K562 (cell line): ENCODE results near the gene IFNG-AS1. TPM values are rescaled to one million over a fixed set of nuclear protein-coding genes. Genes with fewer than 3 reads are reported as not detected.

Experiments
- ATAC-seq: fragments of 200-7000 bp; cut with Tn5 transposase; 3 replicates; pipeline ENCODE4 v1.9.1; 2020; ENCODE audit warnings: moderate library complexity
- BruUV-seq: library from RNA; stranded (reverse); fragments of 400-500 nt; replicated peaks from 2 replicates; lab custom pipeline; 2021; lab: Mats Ljungman, UMichigan
- CTCF ChIA-PET: fragments of 300-600 bp; formaldehyde crosslinking; extraction: SDS; loops from one replicate; lab custom pipeline; 2021; ENCODE audit warnings: low intra/inter-chr PET ratio; lab: Yijun Ruan, JAX
- POLR2A ChIA-PET: fragments of 300-600, 350-650 bp; sonication (Branson Sonifier 250); formaldehyde crosslinking; extraction: SDS; loops from one replicate; lab custom pipeline; 2021; ENCODE audit warnings: antibody characterized with exemption, inconsistent platforms; lab: Yijun Ruan, JAX
- DNase-seq, 4 experiments: peaks; one replicate each; pipeline versions ENCODE4 v3.0.0 to v3.0.0-alpha.2; 2011 to 2018; ENCODE audit warnings: low spot score in 3 of 4, mixed read lengths in 3 of 4; ENCODE audit errors: extremely low read depth in 1 of 4
- FAIRE-seq: peaks from 2 replicates; lab custom pipeline; 2011; peaks lifted over from hg19 to GRCh38; lab: Jason Lieb, UNC
- H2AFZ ChIP-seq: 2 replicates; pipeline ENCODE4 v1.6.0; 2011; ENCODE audit warnings: low read depth, low read length, control low read depth, inconsistent platforms
- H3K27ac ChIP-seq: fragments of 200-600 bp; 3 replicates; pipeline ENCODE4 v1.8.0; 2011; ENCODE audit warnings: low read depth, mild to moderate bottlenecking, control low read depth, inconsistent platforms, low read length, moderate library complexity, mixed read lengths; ENCODE audit errors: extremely low read depth
- H3K27me3 ChIP-seq, 2 experiments: fragments of 300-600 bp in 1 of 2; 2 replicates in 1 of 2; 3 replicates in 1 of 2; pipeline versions ENCODE4 v1.6.0 to v1.8.0; 2011; ENCODE audit warnings: inconsistent platforms in 2 of 2, low read length in 2 of 2, mild to moderate bottlenecking in 1 of 2, mixed read lengths in 1 of 2, moderate library complexity in 1 of 2; ENCODE audit not compliant: control insufficient read depth in 2 of 2, insufficient read depth in 2 of 2
- H3K36me3 ChIP-seq: fragments of 300-600 bp; 3 replicates; pipeline ENCODE4 v1.8.0; 2011; ENCODE audit warnings: mild to moderate bottlenecking, low read length, inconsistent platforms; ENCODE audit not compliant: control insufficient read depth, insufficient read depth
- H3K4me1 ChIP-seq, 2 experiments: fragments of 200-600 bp in 1 of 2; replicated peaks in 1 of 2; 2 replicates in 1 of 2; 3 replicates in 1 of 2; pipeline versions ENCODE4 v1.5.1 to v1.8.0; 2011; ENCODE audit warnings: inconsistent platforms in 2 of 2, low read length in 2 of 2, mild to moderate bottlenecking in 1 of 2, mixed read lengths in 1 of 2, moderate library complexity in 1 of 2; ENCODE audit not compliant: control insufficient read depth in 2 of 2, insufficient read depth in 2 of 2
- H3K4me2 ChIP-seq: 2 replicates; pipeline ENCODE4 v1.6.1; 2011; ENCODE audit warnings: low read length, control low read depth, inconsistent platforms, mixed read lengths; ENCODE audit not compliant: insufficient read depth
- H3K4me3 ChIP-seq: fragments of 200-600 bp; sonication (generic), shearing (Covaris generic); 2 replicates; pipeline ENCODE4 v1.5.1; 2016; ENCODE audit warnings: control low read depth, inconsistent platforms
- H3K79me2 ChIP-seq: fragments of 200-600 bp; 3 replicates; pipeline ENCODE4 v1.8.0; 2011; ENCODE audit warnings: low read length, inconsistent platforms; ENCODE audit not compliant: control insufficient read depth, insufficient read depth
- H3K9ac ChIP-seq, 2 experiments: 2 replicates each; pipeline versions ENCODE4 v1.6.0 to v1.6.1; 2011; ENCODE audit warnings: low read depth in 2 of 2, low read length in 2 of 2, control low read depth in 1 of 2, inconsistent platforms in 1 of 2, mild to moderate bottlenecking in 1 of 2, mixed read lengths in 1 of 2; ENCODE audit not compliant: insufficient read depth in 1 of 2
- H3K9me1 ChIP-seq: one replicate; pipeline ENCODE4 v1.6.0; 2011; ENCODE audit warnings: inconsistent platforms, mild to moderate bottlenecking, low read length, moderate library complexity; ENCODE audit not compliant: control insufficient read depth, insufficient read depth
- H3K9me3 ChIP-seq: replicated peaks from 2 replicates; pipeline ENCODE4 v1.5.1; 2011; ENCODE audit warnings: low read depth, low read length, inconsistent platforms; ENCODE audit not compliant: control insufficient read depth, insufficient read depth
- H4K20me1 ChIP-seq: replicated peaks from 2 replicates; pipeline ENCODE4 v1.6.1; 2011; ENCODE audit warnings: low read length, inconsistent platforms, mixed read lengths; ENCODE audit not compliant: control insufficient read depth, insufficient read depth
- NUFIP1 ChIP-seq: fragments of 450-650 bp; IDR thresholded peaks from 2 replicates; pipeline ENCODE4 v1.6.1; 2018; ENCODE audit not compliant: partially characterized antibody
- RBM34 ChIP-seq: fragments of 200-400 bp; formaldehyde crosslinking; IDR thresholded peaks from 2 replicates; pipeline ENCODE4 v1.6.1; 2018; ENCODE audit warnings: low read length, borderline replicate concordance; ENCODE audit not compliant: insufficient read depth
- SMC3 ChIP-seq: conservative IDR thresholded peaks from 2 replicates; pipeline ENCODE4 v1.6.1; 2011; ENCODE audit warnings: low read depth, low read length, improper control_type of control experiment; ENCODE audit not compliant: insufficient read depth
- SREBF1 ChIP-seq: fragments of 150-350 bp; IDR thresholded peaks from 2 replicates; pipeline ENCODE4 v1.6.1; 2014; ENCODE audit warnings: antibody characterized with exemption, low read depth, low read length, borderline replicate concordance
- ZC3H4 ChIP-seq: sonication (generic); formaldehyde crosslinking; IDR thresholded peaks from 2 replicates; pipeline ENCODE4 v1.9.0; 2021; ENCODE audit warnings: missing genetic modification reagents, borderline replicate concordance
- ZFX ChIP-seq: sonication (generic); formaldehyde crosslinking; IDR thresholded peaks from 2 replicates; pipeline ENCODE4 v1.8.0; 2022; ENCODE audit warnings: mild to moderate bottlenecking, missing genetic modification reagents, moderate library complexity
- ZNF232 ChIP-seq: sonication (generic); formaldehyde crosslinking; IDR thresholded peaks from 2 replicates; pipeline ENCODE4 v1.8.0; 2022; ENCODE audit warnings: mild to moderate bottlenecking, missing genetic modification reagents
- in situ Hi-C: fragments of 300-500 bp; cut with MboI; formaldehyde crosslinking; loops from 4 replicates; pipeline ENCODE4 v1.15.0; 2018; ENCODE audit warnings: inconsistent platforms, mixed read lengths
- intact Hi-C: fragments of 100-400 bp; cut with micrococcal nuclease; formaldehyde crosslinking; loops from 2 replicates; pipeline ENCODE4 v1.14.2; 2022
- polyA plus RNA-seq, 8 experiments: library from polyadenylated mRNA; depleted of rRNA in 4 of 8; stranded (reverse) in 5 of 8; unstranded in 3 of 8; fragments of >200 nt; fragmentation: Nextera tagmentation in 2 of 8; fragmentation: Illumina TruSeq in 1 of 8; extraction: Ambion mirVana in 2 of 8; extraction: Trizol in 1 of 8; gene quantifications; 2 replicates each; pipeline versions ENCODE4 v1.2.1 to v1.2.3, GENCODE V29; 2011 to 2014; ENCODE audit warnings: inconsistent platforms in 1 of 8, missing spikeins in 1 of 8
- total RNA-seq, 7 experiments: library from RNA; depleted of rRNA in 6 of 7; stranded (reverse); fragments of >200 nt in 6 of 7; fragmentation: Illumina TruSeq in 2 of 7; extraction: Trizol in 2 of 7; gene quantifications; 2 replicates each; pipeline versions ENCODE4 v1.2.1 to v1.2.3, GENCODE V29; 2011 to 2021; ENCODE audit warnings: low replicate concordance in 1 of 7

IFNG-AS1 gene
- total and polyA plus RNA-seq, 9 of the 15 experiments (the other 6 are each of a cell fraction or from before 2014, with no cell fraction given), result not detected

GRCh38 chr12:68036642-68037041 lies 47.4 kb downstream of the IFNG-AS1 start (continued):
- no peak for TF ChIP-seq ZFX (CRISPR knock-in tag)
- no peak for TF ChIP-seq RBM34
- TF ChIP-seq SMC3, result no peak
- TF ChIP-seq SREBF1, result no peak
- TF ChIP-seq NUFIP1, result no peak

GRCh38 chr12:68037616-68038255 lies 48.5 kb downstream of the IFNG-AS1 start:
- in situ Hi-C loops (no loop called here), intact Hi-C loops (no loop called here)
- ChIA-PET CTCF (interaction anchor here (0.7 kb wide), 1 partner anchor 86 kb away, joined by 3 read pairs; no protein-coding TSS in a partner anchor), POLR2A (interaction anchor here (0.6 to 1.3 kb wide), 3 partner anchors 64 to 869 kb away, joined by 3 to 5 read pairs (median 3); no protein-coding TSS in a partner anchor)
- H3K9me1 ChIP-seq, result no peaks in the 10 kb centered on the region
- no peaks in the 10 kb centered on the region for H3K36me3 ChIP-seq
- H4K20me1 ChIP-seq, result no peaks in the 10 kb centered on the region
- no peaks in the 10 kb centered on the region; a peak in 1 of 5 replicates for H3K27me3 ChIP-seq
- BruUV-seq, result no TSS peak
- H3K4me1 ChIP-seq, result peaks cover 4 to 14% of the 10 kb centered on the region in 2 experiments; a peak in 4 of 5 replicates
- FAIRE-seq (peak; percentile 15), ATAC-seq (no peak), DNase-seq (no peak)
- TF ChIP-seq ZNF232 (CRISPR knock-in tag), result no peak
- no peak for TF ChIP-seq ZC3H4 (CRISPR knock-in tag)
- H2AFZ ChIP-seq, result no peak overlapping the region
- no peak overlapping the region for H3K4me3 ChIP-seq
- H3K9ac ChIP-seq, result no peak overlapping the region; a peak in 1 of 4 replicates
- no peak overlapping the region for H3K27ac ChIP-seq
- no peaks in the 10 kb centered on the region for H3K79me2 ChIP-seq
- no peak overlapping the region; the same call in 1 of the 2 replicates for H3K4me2 ChIP-seq
- no peaks in the 10 kb centered on the region for H3K9me3 ChIP-seq
